WTC11 (cell line): ENCODE results near the gene SETD3. TPM values are rescaled to one million over a fixed set of nuclear protein-coding genes. Genes with fewer than 3 reads are reported as not detected.

Source experiments
- ATAC-seq: fragments of 200-7000 bp; cut with Tn5 transposase; 2 replicates; pipeline ENCODE4 v1.10.0; 2021; ENCODE audit warnings: mild to moderate bottlenecking, moderate library complexity
- CTCF ChIA-PET: fragments of 300-600 bp; sonication (Branson Sonifier 250); formaldehyde crosslinking; loops from one replicate; lab custom pipeline; 2021; ENCODE audit warnings: antibody characterized with exemption; lab: Charles Lee
- POLR2A ChIA-PET: fragments of 350-600 bp; sonication (Branson Sonifier 250); formaldehyde crosslinking; loops from one replicate; lab custom pipeline; 2021; ENCODE audit warnings: antibody characterized with exemption; lab: Charles Lee
- DNase-seq: peaks from one replicate; pipeline ENCODE4 v3.0.0; 2021; ENCODE audit warnings: low spot score
- H3K27ac Mint-ChIP-seq: 2 replicates; pipeline ENCODE4 v1.8.0; 2021; ENCODE audit warnings: mixed read lengths
- H3K27me3 Mint-ChIP-seq: 2 replicates; pipeline ENCODE4 v1.8.0; 2021; ENCODE audit warnings: low read depth, mild to moderate bottlenecking, moderate library complexity, mixed read lengths
- H3K36me3 Mint-ChIP-seq: 2 replicates; pipeline ENCODE4 v1.8.0; 2021; ENCODE audit warnings: mixed read lengths
- H3K4me1 Mint-ChIP-seq: 2 replicates; pipeline ENCODE4 v1.8.0; 2022; ENCODE audit warnings: mixed read lengths
- H3K4me3 Mint-ChIP-seq: 2 replicates; pipeline ENCODE4 v1.8.0; 2021; ENCODE audit warnings: mild to moderate bottlenecking, moderate library complexity, mixed read lengths
- H3K9me3 Mint-ChIP-seq: 2 replicates; pipeline ENCODE4 v1.8.0; 2021; ENCODE audit warnings: mixed read lengths
- ATF1 ChIP-seq: sonication (generic); formaldehyde crosslinking; IDR thresholded peaks from 2 replicates; pipeline ENCODE4 v1.8.1; 2023; ENCODE audit warnings: mild to moderate bottlenecking, moderate library complexity, missing genetic modification reagents
- ATF2 ChIP-seq: sonication (generic); formaldehyde crosslinking; IDR thresholded peaks from 2 replicates; pipeline ENCODE4 v1.8.1; 2022; ENCODE audit warnings: low read depth, missing genetic modification reagents, borderline replicate concordance
- ATF6 ChIP-seq: sonication (generic); formaldehyde crosslinking; IDR thresholded peaks from 2 replicates; pipeline ENCODE4 v1.8.1; 2023; ENCODE audit warnings: mild to moderate bottlenecking, missing genetic modification reagents
- E2F1 ChIP-seq: sonication (generic); formaldehyde crosslinking; IDR thresholded peaks from 2 replicates; pipeline ENCODE4 v1.8.0; 2022; ENCODE audit warnings: mild to moderate bottlenecking, missing genetic modification reagents
- E2F4 ChIP-seq: sonication (generic); formaldehyde crosslinking; IDR thresholded peaks from 2 replicates; pipeline ENCODE4 v1.8.1; 2022; ENCODE audit warnings: low read depth, mild to moderate bottlenecking, moderate library complexity, missing genetic modification reagents, borderline replicate concordance
- E2F5 ChIP-seq: sonication (generic); formaldehyde crosslinking; IDR thresholded peaks from 2 replicates; pipeline ENCODE4 v1.8.1; 2022; ENCODE audit warnings: mild to moderate bottlenecking, moderate library complexity, missing genetic modification reagents
- ELF4 ChIP-seq: sonication (generic); formaldehyde crosslinking; IDR thresholded peaks from 2 replicates; pipeline ENCODE4 v1.8.1; 2022; ENCODE audit warnings: low read depth, mild to moderate bottlenecking, moderate library complexity, missing genetic modification reagents
- ESRRA ChIP-seq: sonication (generic); formaldehyde crosslinking; IDR thresholded peaks from 2 replicates; pipeline ENCODE4 v1.8.1; 2022; ENCODE audit warnings: mild to moderate bottlenecking, missing genetic modification reagents, borderline replicate concordance
- GRHL2 ChIP-seq: fragments of 250-450 bp; sonication (Bioruptor Pico); IDR thresholded peaks from 2 replicates; pipeline ENCODE4 v1.8.0; 2022; ENCODE audit warnings: mild to moderate bottlenecking, moderate library complexity; ENCODE audit not compliant: insufficient replicate concordance, severe bottlenecking
- GTF2I ChIP-seq: fragments of 250-450 bp; sonication (Bioruptor Pico); conservative IDR thresholded peaks from 2 replicates; pipeline ENCODE4 v1.4.0; 2021; ENCODE audit warnings: mild to moderate bottlenecking
- MYBL2 ChIP-seq: sonication (generic); formaldehyde crosslinking; IDR thresholded peaks from 2 replicates; pipeline ENCODE4 v1.8.1; 2023; ENCODE audit warnings: mild to moderate bottlenecking, moderate library complexity, missing genetic modification reagents
- NFATC4 ChIP-seq: fragments of 250-450 bp; sonication (Bioruptor Pico); IDR thresholded peaks from 2 replicates; pipeline ENCODE4 v1.9.0; 2021; ENCODE audit warnings: mild to moderate bottlenecking
- NFYB ChIP-seq: sonication (generic); formaldehyde crosslinking; conservative IDR thresholded peaks from 2 replicates; pipeline ENCODE4 v1.8.0; 2022; ENCODE audit warnings: low read depth, missing genetic modification reagents
- NR3C1 ChIP-seq: sonication (generic); formaldehyde crosslinking; conservative IDR thresholded peaks from 2 replicates; pipeline ENCODE4 v1.8.1; 2023; ENCODE audit warnings: low read depth, mild to moderate bottlenecking, missing genetic modification reagents
- OVOL2 ChIP-seq: fragments of 250-450 bp; sonication (Bioruptor Pico); IDR thresholded peaks from 2 replicates; pipeline ENCODE4 v1.9.0; 2021; ENCODE audit warnings: mild to moderate bottlenecking, borderline replicate concordance
- PRRX2 ChIP-seq: fragments of 250-450 bp; sonication (Bioruptor Pico); IDR thresholded peaks from 2 replicates; pipeline ENCODE4 v1.8.0; 2021; ENCODE audit warnings: mild to moderate bottlenecking
- TCF7 ChIP-seq: sonication (generic); formaldehyde crosslinking; IDR thresholded peaks from 2 replicates; pipeline ENCODE4 v1.8.0; 2022; ENCODE audit warnings: mild to moderate bottlenecking, low read depth, missing genetic modification reagents, moderate library complexity
- TEAD1 ChIP-seq: sonication (generic); formaldehyde crosslinking; IDR thresholded peaks from 2 replicates; pipeline ENCODE4 v1.8.0; 2022; ENCODE audit warnings: mild to moderate bottlenecking, missing genetic modification reagents
- ZBTB21 ChIP-seq: sonication (generic); formaldehyde crosslinking; IDR thresholded peaks from 2 replicates; pipeline ENCODE4 v1.8.1; 2023; ENCODE audit warnings: mild to moderate bottlenecking, missing genetic modification reagents, borderline replicate concordance
- ZMAT4 ChIP-seq: fragments of 250-450 bp; sonication (Bioruptor Pico); IDR thresholded peaks from 2 replicates; pipeline ENCODE4 v1.9.0; 2021; ENCODE audit warnings: mild to moderate bottlenecking
- ZNF317 ChIP-seq: sonication (generic); formaldehyde crosslinking; IDR thresholded peaks from 2 replicates; pipeline ENCODE4 v1.8.1; 2023; ENCODE audit warnings: low read depth, mild to moderate bottlenecking, moderate library complexity, missing genetic modification reagents, borderline replicate concordance
- ZNF396 ChIP-seq: fragments of 250-450 bp; sonication (Bioruptor Pico); IDR thresholded peaks from 2 replicates; pipeline ENCODE4 v1.8.0; 2021; ENCODE audit warnings: mild to moderate bottlenecking, moderate library complexity, borderline replicate concordance
- ZNF416 ChIP-seq: fragments of 250-450 bp; sonication (Bioruptor Pico); IDR thresholded peaks from 2 replicates; pipeline ENCODE4 v1.9.0; 2021; ENCODE audit warnings: mild to moderate bottlenecking, inconsistent platforms
- total RNA-seq: library from RNA; stranded (reverse); gene quantifications from 3 replicates; pipeline ENCODE4 v1.2.3, GENCODE V29; 2021

Gene SETD3
- total RNA-seq, 1 experiment from 2014 or later: 53.1 TPM

- no peak for TF ChIP-seq GTF2I (CRISPR knock-in tag)
- no peak for TF ChIP-seq OVOL2 (CRISPR knock-in tag)
- no peak for TF ChIP-seq ATF6
- no peak for TF ChIP-seq ESRRA (CRISPR knock-in tag)
- no peak for TF ChIP-seq ATF1 (CRISPR knock-in tag)
- TF ChIP-seq E2F5 (CRISPR knock-in tag): no peak
- no peak for TF ChIP-seq ZNF396
- TF ChIP-seq PRRX2 (CRISPR knock-in tag): no peak
Measured at GRCh38 chr14:99513183-99513694, 32.6 kb upstream of the SETD3 start (continued).

- H3K36me3 Mint-ChIP-seq: peaks cover 20% of the 10 kb centered on the region
- no peaks in the 10 kb centered on the region for H3K27me3 Mint-ChIP-seq
- ChIA-PET POLR2A (interaction anchor here (1.2 kb wide), 1 partner anchor 32 kb away, joined by 3 read pairs; the partner anchor contains the start of genes CCNK and SETD3), CTCF (interaction anchor here (1.0 kb wide), 1 partner anchor 82 kb away, joined by 3 read pairs; no protein-coding TSS in a partner anchor)
- DNase-seq: peak; percentile 7
- ATAC-seq: no peak
- no peaks in the 10 kb centered on the region for H3K9me3 Mint-ChIP-seq
- no peak overlapping the region for H3K27ac Mint-ChIP-seq
- peaks cover 14% of the 10 kb centered on the region for H3K4me1 Mint-ChIP-seq
- no peak overlapping the region for H3K4me3 Mint-ChIP-seq
- TF ChIP-seq NFYB (no peak), NR3C1 (CRISPR knock-in tag) (no peak), ZNF416 (CRISPR knock-in tag) (no peak), ZNF317 (no peak), ATF1 (CRISPR knock-in tag) (no peak), TEAD1 (no peak), ELF4 (CRISPR knock-in tag) (no peak), GRHL2 (CRISPR knock-in tag) (no peak), ESRRA (CRISPR knock-in tag) (no peak), ZBTB21 (CRISPR knock-in tag) (no peak), E2F4 (no peak), ZMAT4 (CRISPR knock-in tag) (no peak), ATF6 (no peak), E2F5 (CRISPR knock-in tag) (no peak), E2F1 (CRISPR knock-in tag) (no peak), ATF2 (no peak), NFATC4 (CRISPR knock-in tag) (no peak), TCF7 (no peak), ZNF396 (no peak), MYBL2 (CRISPR knock-in tag) (no peak)
Measured at GRCh38 chr14:99512571-99513182, 32.0 kb upstream of the SETD3 start.
